ENCODE measurements around the gene ITPRID2.
"Not testable (repeated sequence)": the region's sequence is repeated elsewhere in the genome, so short reads cannot be mapped to it uniquely, and the experiment has no call there.

Gene ITPRID2

DNA sequence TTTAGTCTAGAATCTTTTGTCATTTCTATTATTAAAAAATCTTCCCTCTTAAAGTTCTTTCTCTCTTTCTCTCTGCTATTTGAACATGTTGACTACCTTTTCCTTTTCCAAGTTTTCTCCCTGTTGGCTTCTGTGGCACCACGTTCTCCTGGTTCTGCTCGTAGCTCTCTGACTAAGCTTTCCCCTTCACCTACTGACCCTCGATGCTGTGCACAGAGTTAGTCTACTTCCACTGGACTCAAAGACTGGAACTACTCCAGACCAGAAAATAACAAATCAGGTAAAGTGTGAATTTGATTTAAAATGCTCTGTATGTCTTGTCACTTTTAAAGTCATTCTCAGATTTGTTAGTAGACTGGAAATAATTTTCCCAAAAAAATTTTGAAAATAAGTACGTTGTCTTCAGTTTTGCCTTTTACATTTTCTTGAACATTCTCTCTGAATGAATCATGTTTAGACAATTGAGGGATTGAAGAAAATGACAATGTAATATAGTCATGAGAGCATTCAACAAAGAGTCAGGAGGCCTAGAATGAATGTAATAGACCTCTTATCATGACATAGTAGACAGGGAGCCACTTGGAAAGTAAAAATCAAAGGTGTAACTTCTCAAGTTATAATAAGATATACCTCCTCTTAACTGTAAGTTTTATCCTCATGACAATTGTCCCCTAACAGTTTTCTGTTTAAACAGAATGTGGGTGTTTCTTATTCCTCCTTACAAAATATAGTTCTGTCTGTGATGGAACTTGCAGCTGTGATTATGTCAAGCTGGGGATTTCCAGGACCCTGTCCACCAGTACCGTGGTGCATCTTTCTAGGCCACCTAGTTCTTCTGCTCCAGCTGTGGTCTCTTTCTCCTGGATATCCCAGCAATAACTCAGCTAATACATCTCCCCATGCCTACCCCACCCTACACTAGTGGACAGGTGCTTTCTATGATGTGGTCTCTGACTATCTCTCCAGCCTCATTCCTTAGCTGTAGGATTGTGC lies 25.5 kb downstream of the ITPRID2 start:
- no peak for DNase-seq (ENCODE audit: low spot score)

DNA sequence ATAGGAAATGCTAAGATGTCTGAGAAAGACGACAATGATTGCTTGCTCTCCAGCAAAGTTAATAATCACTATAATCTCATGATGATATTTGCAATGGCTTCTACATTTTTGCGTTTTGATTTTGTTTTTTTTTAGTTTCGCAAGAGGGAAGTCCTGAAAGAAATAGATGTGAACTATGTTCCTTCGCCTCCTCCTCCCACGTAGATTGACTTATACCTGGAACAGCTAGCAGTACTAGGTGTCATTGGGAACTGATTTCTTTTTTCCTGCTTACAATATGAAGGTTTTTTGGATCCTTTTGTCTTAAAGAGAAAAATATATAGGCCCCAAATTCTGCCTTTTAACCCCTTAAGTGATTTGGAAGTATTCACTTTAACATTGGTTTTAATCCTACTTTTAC lies 26.7 kb downstream of the ITPRID2 start:
- DNase-seq (ENCODE audit: low spot score): no peak

DNA sequence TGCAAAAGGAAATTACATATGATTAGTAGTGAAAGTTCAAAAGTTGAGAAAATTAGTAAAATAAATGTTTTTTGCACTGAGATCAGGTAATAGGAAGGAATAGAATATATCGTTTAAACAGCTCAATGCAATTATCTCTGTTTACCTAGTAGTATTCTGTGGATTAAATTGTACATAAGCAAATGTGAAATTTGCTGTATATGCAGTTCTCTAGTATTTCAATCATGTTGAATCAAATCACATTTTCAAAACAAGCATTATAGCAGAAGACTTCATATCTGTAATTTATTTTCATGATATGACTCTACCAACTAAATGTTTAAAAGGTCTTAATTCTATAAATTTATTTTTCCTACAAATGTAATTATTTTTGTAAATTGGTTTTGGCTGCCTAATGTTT lies 31.6 kb downstream of the ITPRID2 start:
- no peak for DNase-seq (ENCODE audit: low spot score)

DNA sequence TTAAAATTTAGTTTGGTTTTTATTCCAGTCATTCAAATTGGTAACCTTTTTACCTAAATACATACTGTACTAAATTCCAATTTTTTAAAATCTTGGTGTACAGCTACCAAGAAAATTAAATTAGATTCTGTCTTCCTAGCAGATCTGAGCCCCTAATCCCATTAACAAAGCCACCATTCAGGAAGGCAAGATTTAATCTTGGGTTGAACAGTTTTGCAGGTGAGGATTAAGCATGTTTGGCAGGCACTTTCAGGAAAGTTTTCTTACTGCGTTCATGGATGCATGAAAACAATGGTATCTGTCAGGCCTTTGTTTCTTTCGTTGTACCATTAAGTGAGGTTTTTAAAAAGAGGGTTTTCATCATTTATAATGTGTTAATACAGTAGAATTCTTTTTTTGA lies 32.8 kb downstream of the ITPRID2 start:
- no peak for DNase-seq (ENCODE audit: low spot score)

DNA sequence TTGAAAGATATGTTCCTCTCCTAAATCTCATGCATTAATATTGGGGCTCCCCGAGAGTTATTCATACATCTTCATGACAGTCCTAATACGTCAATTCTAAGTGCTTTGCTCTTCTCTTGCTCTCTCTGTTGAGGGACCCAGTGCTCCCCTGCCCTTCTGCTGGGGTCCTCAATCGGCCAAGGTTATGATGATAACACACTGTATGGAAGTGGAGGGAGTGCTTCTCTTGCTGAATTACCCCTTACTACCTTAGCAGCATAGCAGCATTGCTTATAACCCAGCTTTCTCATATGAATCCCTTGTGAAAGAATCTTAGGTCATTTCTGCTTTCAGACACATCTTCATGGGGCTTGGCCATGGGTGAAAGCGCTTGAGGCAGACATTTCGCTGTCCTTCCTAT lies 43.2 kb downstream of the ITPRID2 start:
- DNase-seq (ENCODE audit: low spot score): no peak

DNA sequence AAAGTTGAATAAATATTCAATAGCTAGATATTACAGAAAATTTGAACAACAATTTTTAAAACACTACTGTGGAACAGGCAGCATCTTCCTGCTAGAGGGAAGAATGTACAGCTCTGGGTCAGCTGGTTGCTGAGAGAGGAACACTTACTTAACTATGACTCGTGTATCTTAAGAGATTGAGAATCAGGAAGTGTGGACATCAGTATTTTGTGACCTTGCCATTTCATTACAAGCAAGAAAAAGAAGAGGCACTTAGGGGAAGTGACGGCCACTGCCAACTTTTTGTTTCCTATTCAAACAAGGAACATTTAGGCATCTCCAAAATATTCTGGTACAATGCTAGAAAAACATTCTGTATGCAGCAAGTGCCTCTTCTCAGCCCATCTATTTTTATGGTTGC lies 45.9 kb downstream of the ITPRID2 start:
- DNase-seq (ENCODE audit: low spot score): peak; percentile 63

DNA sequence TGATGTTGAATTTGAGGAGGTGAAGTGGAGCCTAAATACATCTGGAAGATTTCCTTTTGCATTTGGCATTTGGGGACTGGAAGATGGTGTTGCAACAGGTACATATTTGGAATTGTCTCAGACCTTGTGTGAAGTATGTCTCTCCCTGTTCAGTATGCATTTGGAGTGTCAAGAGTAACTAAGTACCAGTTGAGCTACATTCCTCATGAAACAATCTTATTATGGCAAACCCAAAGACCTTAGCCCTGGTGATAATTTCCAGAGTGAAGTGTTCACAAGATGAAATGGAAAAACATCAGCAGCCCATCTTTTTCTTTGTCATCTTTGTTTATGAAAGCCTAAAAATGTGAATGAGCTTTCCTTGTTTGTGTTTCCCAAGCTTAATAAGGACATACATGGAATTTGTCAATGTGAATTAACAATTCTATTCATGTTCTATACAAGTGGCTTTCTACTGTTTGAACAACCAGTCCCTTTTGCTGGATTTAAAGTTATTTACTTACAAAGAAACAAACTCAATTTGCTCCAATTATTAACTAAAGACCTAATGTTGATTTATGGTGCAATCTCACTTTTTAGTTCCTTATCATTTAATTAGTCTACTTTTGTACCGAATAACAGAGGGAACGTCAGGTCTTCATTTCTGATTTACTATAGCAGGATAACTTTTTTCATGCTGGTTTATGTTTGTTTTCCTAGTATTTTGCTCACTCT lies 52.0 kb downstream of the ITPRID2 start:
- no peak for DNase-seq (ENCODE audit: low spot score)

DNA sequence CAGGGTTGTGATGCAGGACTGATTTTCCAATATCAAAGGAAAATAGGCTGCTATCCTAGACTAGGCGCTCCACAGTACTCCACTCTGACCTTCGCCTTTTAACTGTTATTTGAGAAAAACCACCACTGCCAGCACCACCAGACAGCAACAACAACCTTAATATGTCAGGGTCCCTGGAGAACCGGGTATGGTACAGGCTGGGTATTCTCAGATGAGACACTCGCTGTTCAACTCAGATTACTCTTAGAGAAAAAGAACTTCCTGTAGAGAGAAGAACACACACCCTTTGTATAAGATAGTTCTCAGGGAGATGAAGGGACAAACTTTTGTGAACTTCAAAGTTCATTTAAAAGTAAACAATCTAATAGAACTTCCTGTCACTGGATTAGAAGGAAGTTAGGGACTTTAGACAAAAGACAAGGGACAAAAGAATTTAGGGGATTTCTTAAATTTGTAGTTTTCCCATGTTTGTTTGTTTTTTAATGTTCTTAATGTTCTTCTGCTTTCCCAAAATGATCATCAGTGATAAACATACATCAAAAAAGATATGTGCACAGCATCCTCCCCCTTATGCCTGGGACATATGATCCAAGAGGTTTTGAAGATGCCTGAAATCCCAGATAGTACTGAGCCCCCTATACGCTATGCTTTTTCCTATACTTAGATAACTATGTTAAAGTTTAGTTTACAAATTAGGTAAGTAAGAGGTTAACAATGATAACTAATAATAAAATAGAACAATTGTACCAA lies 52.8 kb downstream of the ITPRID2 start:
- no peak for DNase-seq (ENCODE audit: low spot score)

DNA sequence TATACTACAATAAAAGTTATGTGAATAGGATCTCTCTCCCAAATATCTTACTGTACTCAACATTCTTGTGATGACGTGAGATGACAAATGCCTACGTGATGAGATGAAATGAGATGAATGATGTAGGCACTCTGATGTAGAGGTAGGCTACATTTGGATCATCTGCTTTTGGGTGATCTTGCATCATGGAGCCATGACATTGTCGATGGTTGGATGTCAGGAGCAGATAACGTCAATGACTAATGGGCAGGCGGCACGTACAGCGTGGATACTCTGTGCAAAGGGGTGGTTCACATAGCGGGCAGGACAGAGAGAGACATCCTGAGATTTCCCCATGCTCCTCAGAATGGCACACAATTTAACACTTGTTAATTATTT lies 53.4 kb downstream of the ITPRID2 start:
- no peak for DNase-seq (ENCODE audit: low spot score)

DNA sequence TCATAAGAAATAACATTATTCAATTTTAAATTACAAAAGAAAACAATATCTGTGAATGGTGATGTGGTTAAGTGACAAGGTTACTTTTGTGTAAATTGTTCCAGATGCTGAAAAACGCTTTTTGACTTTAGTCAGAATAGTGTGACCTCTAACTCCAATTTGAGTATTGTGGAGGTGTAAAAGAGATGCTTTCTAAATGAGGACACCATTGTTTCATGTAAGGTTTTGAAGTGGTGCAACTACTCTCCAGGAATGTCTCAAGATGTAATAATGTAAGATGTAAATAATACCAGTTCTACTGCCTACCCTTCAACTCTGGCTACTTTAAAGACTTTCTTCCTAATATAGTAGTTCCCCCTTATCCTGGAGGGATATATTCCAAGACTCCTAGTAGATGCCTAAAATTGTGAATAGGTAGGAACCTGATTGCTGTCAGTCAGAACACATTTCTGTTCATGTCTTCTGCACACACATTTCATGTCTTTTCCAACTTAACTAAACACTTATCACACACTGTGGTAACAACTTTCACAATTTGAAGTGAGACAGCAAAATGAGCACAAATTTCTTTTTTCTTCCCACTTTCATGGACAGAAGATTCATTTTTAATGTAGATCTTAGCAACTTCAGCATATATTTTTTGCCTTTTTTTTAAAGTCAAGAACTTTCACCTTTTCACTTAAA lies 55.1 kb downstream of the ITPRID2 start:
- DNase-seq (ENCODE audit: low spot score): no peak

DNA sequence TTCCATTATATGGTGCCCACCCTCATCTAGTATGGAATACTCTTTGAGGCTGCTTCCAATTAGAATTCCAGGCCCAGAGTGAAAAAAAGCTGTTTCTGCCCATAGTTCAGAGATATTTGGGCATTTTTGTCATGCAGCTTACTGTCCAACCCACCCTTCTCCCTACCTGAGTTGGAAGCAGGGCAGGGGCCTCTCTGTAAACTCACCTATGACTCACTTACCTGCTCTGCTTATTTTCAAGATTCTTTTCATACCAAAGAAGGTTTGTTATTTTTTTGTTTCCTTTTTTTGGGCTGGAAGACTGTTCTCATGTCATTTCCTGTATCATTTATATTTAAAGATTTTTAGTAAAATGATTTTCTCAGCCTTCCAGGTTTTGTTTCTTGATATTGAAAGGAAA lies 55.7 kb downstream of the ITPRID2 start:
- no peak for DNase-seq (ENCODE audit: low spot score)

DNA sequence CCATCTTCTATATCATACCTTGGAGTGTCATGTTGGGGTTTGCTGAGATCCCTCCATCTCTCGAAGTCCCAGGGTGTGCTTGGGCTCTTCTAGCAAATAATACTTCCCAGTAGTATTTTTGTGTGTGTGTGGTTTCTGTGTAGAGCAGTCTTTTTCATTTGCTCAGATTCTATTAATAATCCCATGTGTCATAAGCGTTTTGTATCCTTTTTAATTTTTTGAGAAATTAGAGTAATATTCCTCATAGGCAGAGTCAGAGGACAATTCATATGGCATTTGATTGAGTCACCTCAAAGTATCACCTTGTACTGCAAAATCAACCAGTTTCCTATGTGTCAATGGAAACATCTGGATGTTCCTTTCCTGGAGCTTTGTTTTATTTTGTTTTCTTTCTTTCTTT lies 56.7 kb downstream of the ITPRID2 start:
- DNase-seq (ENCODE audit: low spot score): no peak

DNA sequence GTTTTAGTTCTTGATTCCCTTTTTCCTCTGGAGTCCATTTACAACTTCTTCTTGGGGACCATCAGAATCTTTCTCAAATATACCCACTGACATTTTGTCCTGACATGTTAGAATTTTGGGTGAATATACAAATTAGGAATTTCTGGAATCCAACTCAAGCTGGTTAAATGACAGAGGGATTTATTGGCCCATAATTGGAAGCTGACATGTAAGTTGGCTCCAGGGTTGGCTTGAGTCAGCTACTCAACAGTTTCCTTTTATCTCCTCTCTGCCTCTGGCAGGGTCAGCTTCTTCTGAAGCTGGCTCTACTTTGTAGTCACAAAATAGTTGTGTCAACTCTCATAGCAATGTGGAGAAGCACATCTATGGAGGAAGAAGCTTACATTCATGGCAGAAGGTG lies 57.5 kb downstream of the ITPRID2 start:
- no peak for DNase-seq (ENCODE audit: low spot score)

DNA sequence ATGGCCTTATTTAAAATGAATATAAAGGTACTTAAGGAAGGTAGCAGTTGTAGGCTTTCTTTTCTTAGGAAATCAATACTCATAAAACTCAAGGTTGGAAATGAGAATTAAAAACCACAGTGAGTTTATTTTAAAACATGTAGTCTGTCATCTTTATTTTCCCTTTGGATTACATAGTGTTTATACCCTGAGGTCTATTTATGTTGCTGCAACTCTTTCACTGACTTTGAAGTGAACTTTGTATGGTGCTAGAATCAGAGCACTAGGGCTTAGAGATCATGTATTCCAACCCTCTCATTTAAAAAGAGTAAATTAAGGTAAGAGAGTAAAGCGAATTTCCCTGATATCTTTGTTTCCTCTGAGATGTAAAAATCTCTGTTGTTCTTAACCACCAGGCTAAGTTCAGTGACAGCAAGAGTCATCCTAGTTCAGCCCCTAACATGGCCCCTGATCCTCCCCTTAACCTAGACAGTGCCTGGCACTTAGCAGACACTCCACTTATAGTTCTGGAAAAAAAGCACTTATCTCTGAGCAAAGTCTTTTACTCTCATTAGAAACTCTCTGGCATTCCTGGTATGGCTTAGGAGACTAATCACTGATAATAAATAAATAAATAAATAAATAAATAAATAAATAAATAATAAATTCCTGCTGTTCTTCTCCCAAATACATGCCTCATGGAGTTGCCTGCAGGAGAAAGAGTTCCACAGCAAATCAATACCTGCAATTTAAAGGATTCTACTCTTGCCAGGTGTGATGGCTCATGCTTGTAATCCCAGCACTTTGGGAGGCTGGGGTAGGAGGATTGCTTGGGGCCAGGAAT lies 61.1 kb downstream of the ITPRID2 start:
- no peak for DNase-seq (ENCODE audit: low spot score)

DNA sequence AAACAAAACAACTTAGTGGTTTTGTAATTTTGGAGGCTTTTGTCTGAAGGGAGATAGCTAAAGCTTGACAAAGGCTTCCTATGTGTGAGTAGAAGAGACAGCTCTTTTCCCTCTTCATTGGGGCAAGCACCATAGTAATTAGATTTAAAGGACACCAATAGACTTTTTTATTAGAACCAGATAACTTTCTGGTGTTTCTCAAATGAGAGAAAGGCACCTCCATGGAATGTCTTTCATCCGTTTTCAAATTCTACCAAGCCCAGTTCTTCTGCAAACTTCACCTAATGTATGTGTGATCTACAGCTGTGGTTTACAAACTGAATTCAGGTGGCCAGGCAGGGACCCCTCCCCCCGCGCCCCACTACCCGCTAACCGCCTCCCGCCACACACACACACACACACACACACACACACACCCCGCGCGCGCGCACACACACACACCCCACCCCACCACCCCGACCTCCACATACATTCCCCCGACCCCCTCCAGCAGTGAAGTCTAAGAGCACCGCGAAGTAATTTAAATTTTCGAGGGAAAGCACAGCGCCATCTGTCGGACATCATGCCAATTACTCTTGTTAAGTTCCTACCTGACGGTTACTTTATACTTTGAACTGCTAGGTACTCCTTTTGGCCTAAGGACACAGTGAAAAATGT lies 62.5 kb downstream of the ITPRID2 start:
- DNase-seq (ENCODE audit: low spot score): peak; percentile 74

DNA sequence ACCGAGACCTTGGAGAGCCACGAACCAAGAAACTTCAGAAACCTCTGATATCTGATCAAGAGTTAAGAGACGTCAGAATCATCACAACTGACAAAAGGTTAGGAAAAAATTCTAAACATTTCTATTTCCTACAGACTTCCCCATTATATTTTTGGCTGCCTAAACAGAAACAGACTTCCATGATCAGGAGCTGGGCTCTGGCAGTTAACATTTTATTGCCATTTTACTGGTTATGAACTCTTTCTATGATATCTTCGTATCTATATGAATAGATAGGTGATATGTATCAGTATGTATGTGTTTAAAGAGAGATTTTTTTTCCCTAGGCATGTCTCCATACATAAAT lies 63.0 kb downstream of the ITPRID2 start:
- DNase-seq (ENCODE audit: low spot score): no peak

DNA sequence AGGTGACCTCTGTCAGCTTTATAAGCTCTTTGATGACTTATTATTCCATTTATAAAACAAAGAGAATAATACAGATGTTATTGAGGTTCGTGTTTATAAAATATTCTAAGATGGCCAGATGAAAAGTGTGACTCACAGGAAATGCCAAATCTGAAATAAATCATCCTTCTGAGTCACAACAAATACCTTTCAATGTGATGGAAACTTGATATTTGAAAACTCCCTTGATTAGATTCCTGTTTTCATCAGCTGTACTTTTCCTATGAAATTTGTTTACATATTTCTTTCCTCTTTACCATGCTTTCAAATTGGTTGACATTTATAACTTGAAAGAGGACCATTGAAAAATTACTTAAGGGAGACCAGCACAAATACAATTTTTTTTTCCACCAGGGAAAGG lies 63.5 kb downstream of the ITPRID2 start:
- DNase-seq (ENCODE audit: low spot score): no peak

DNA sequence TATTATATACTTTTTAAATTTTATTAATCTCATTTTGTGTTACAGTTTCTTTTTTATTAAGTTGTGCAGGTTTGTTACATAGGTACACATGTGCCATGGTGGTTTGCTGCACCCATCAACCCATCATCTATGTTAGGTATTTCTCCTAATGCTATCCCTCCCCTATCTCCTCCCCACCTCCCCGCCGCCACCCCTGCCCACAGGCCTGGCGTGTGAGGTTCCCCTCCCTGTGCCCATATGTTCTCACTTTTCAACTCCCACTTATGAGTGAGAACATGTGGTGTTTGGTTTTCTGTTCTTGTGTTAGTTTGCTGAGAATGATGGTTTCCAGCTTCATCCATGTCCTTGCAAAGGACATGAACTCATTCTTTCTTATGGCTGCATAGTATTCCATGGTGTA lies 64.3 kb downstream of the ITPRID2 start:
- DNase-seq (ENCODE audit: low spot score): not testable (repeated sequence)

DNA sequence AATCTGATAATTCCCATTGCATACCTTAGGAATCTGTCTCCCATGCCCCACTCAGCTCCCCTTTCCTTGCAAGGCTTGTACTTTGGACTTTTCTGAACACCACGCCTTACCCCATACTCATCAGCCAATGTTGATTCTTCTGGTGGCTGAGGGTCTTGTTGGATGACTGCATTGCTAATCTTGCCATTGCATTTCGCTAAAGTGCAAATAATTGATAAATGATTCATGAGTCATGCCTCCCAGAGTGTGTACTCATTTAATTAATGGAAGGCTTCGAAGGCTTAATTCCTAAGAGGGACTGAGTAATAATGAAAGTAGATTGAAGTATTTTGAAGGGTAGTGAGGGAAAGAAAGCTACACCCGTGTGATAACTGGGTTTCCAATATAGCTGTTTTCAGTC lies 66.1 kb downstream of the ITPRID2 start:
- DNase-seq (ENCODE audit: low spot score): no peak

DNA sequence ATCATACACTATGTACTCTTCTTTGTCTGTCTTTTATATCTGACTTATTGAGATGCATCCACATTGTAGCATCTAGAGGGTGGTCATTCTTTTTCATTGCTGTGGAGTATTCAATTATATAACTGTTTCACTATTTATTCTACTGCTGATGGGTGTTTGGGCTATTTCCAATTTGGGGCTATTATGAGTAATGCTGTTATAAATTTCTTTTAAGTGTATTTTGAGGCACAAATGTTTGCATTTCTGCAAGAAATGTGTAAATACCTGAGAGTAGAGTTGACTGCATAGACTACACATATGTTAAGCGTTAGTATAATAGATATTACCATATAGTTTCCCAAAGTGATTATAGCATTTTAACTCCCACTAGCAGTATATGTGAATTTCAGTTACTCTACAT lies 67.2 kb downstream of the ITPRID2 start:
- no peak for DNase-seq (ENCODE audit: low spot score)

DNA sequence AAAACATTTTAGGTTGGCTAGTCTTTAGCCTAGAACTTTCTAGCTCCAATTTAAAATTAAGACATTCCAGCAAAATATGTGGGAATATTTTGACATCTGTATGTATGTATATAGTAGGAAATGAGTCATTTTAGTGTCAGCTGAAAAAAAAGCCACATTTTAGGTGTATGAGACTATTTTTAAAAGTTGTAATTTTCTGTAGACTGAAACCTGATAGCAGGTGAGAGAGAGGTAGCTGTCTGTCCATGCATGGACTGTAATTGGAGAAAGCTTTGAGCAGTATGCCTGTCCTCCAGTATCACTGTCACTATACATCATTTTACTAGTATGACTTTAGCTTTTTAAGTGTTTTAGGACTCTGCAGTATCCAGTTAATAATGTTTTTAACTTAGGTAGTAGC lies 68.0 kb downstream of the ITPRID2 start:
- DNase-seq (ENCODE audit: low spot score): no peak

Measured in Ammon's horn (tissue), 1 donor.